GM19468 (cell line): ENCODE measurements around the gene TLR3.
A peak's percentile ranks its signal among the peaks of the same experiment; 100 is the strongest.

Source experiments
- ATAC-seq: cut with Tn5 transposase; IDR thresholded peaks from one replicate; pipeline ENCODE4 v1.9.1; 2021; ENCODE audit warnings: mild to moderate bottlenecking, moderate library complexity, moderate number of reproducible peaks; ENCODE audit not compliant: unreplicated experiment; ENCODE audit errors: extremely low read depth

Gene TLR3

GRCh38 chr4:186104114-186104889, 35.3 kb downstream of the TLR3 start, which contains the start of gene FAM149A:
Gene FAM149A, plus strand, starts transcription at chr4:186104704.
- ATAC-seq, result peak; percentile 61

- ATAC-seq, result peak; percentile 9
Observed at GRCh38 chr4:186104890-186105646, 36.1 kb downstream of the TLR3 start.

- ATAC-seq, result no peak
Observed at GRCh38 chr4:186105647-186106321, 36.8 kb downstream of the TLR3 start.

- no peak for ATAC-seq
Observed at GRCh38 chr4:186107947-186108346, 39.0 kb downstream of the TLR3 start.

- no peak for ATAC-seq
Observed at GRCh38 chr4:186108391-186108790, 39.4 kb downstream of the TLR3 start.

DNA sequence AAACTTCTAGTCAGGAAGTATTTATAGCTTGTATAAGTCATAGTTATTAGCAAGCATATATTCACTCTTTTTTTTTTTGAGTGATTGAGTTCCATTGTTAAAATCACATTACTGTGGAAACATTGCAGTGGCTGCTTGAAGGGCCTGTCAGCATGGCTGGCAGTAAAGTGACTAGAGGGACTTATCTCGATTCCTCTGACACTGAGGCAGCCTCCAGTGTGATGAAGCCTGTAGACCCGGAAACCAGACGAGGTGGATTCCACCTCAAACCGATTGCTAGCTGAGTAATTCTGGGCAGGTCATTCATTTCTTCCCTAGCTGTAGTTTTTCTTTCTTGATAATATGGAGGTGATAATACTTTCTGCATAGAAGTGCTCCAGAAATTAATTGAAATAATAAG, 40.3 kb downstream of the TLR3 start:
- ATAC-seq, result no peak

- ATAC-seq, result no peak
Observed at GRCh38 chr4:186116697-186117096, 47.7 kb downstream of the TLR3 start.

DNA sequence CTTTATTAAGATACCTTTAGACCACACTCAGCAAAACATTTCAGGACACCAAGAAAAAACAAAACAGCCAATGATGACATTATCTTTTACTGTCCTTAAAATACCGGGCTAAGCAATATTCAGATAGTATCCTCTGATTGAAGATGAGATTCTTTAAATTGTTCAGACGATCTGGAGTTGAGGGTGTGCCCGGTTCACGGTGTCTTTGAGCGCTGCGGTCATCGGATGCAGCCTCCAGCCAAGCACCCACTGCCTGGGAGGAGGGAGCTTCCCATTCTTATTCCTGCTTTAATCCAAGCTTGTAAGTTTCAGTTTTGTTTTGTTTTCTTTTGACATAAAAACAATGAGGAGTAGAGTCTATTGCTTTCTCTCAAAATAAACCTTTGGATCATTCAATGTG, 49.6 kb downstream of the TLR3 start:
- no peak for ATAC-seq

DNA sequence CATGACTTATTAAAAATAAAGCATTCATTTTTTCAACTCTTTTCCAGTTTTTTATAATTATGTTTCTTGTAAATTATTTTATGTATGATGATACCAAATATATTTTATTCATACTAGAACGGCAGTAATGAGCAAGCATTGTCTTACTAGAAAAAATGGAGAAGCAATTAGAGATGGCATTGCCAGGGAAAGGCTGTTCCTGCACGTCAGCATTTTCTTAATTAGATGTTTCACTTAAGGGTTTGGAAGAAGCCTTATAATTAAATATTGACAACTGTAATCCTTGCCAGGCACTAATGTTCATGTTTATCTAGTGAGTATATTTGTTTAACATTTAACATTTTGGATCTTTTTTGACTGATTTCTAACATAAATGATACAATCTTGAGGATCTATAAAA, 52.1 kb downstream of the TLR3 start:
- no peak for ATAC-seq

DNA sequence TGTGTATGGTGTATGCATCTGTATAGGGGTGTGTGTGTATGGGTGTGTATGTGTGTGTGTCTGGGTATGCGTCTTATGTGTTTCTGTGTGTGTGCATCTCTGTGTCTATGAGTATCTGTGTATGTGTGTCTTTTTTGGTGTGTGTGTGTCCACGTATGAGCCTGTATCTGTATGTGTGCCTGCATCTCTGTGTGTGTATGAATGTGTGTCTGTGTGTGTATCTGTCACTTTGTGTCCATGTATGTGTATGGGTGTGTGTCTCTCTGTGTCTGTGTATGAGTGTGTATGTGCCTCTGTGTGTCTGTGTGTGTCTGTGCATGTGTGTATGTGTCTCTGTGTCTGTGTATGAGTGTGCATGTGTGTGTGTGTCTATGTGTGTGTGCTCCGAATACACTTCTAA, 59.9 kb downstream of the TLR3 start:
- no peak for ATAC-seq

GRCh38 chr4:186131935-186132334, 63.0 kb downstream of the TLR3 start:
- no peak for ATAC-seq

DNA sequence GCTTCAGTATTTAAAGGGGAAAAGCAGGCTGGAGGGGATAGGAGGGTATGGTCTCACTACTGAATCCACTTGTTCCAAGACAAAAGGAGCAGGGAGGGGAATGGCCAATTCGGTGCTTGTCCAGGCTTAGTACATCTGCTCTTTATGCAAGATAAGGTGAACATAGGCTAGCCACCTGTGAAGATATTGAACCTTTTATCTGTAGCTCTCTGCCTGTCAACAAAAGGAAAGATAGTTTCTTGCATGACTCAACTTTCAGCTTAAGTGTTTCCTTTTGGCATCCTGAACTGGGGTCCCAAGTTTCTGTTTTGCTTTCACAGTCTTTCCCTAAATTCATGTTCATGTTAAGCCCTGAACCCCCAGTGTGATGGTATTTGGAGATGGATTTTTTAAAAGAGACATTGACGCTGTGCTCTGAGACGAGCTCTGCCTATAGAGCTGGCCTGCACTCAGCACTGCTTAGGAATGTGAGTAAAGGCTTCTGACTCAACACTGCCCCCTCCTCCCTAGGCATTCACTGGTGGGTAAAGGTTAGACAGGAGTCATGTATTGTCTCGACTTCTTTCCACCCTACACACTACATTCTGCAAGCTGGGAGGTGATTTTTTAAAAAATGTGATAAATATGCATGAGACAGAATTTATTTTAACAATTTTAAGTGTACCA, 63.8 kb downstream of the TLR3 start:
- ATAC-seq, result no peak

DNA sequence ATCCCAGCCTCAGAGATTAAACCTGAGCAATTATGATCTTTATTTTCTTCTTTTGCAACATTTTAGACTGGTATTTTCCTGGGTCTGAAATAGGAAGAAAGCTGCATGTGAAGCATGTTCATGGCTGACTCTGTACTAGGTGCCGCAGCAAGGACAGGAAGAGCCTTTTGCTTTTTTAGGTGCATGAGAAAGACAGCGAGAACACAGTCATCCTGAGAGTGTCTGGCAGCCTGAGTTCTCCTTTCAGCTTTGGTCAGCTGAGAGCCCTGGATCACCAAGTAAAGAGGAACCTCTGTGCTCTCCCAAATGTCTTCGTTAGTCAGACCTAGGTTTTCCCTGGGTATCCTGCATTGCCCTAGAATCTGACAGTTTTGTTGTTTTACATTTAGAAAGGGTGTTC, 65.3 kb downstream of the TLR3 start:
- ATAC-seq, result peak; percentile 97

DNA sequence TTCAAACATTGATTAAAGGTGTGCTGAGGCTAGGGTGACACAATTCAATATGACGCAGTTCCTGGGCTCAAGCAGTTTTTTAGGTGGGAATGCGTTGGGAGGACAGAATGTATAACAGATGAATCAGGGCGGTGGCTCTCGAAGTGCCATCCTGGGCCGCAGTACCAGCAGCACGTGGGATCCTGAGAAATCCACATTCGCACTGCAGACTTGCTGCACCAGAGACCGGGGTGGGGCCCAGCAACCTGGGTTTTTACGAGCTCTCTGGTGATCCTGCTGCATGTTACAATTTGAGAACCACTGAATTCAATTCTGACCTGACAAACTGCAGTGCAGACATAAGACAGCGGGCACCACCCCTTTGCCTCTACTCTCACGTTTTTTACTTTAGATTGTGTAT, 65.9 kb downstream of the TLR3 start:
- no peak for ATAC-seq

GRCh38 chr4:186137196-186137794, 68.3 kb downstream of the TLR3 start:
- ATAC-seq, result peak; percentile 21
